Left ventricle myocardium inferior (tissue), 1 donor: ENCODE results near the gene USHBP1. TPM values are rescaled to one million over a fixed set of nuclear protein-coding genes. Genes with fewer than 3 reads are reported as not detected.
A peak's percentile ranks its signal among the peaks of the same experiment; 100 is the strongest.

Source experiments
- DNase-seq: peaks from one replicate; pipeline ENCODE4 v3.0.0-alpha.2; 2020
- H3K27ac ChIP-seq: fragments of 200-600 bp; replicated peaks from 2 replicates; pipeline ENCODE4 v1.8.0; 2021
- H3K27me3 ChIP-seq: fragments of 200-600 bp; 2 replicates; pipeline ENCODE4 v1.8.0; 2021; ENCODE audit warnings: low read depth
- H3K36me3 ChIP-seq: fragments of 200-600 bp; 2 replicates; pipeline ENCODE4 v1.8.0; 2021
- H3K4me1 ChIP-seq: fragments of 200-600 bp; 2 replicates; pipeline ENCODE4 v1.8.0; 2021
- H3K4me3 ChIP-seq: fragments of 200-600 bp; 2 replicates; pipeline ENCODE4 v1.8.0; 2021; ENCODE audit warnings: mild to moderate bottlenecking, moderate library complexity
- H3K9me3 ChIP-seq: fragments of 200-600 bp; replicated peaks from 2 replicates; pipeline ENCODE4 v1.8.0; 2021
- CTCF ChIP-seq: fragments of 200-600 bp; IDR thresholded peaks from 2 replicates; pipeline ENCODE4 v1.8.0; 2021; ENCODE audit warnings: antibody characterized with exemption, mild to moderate bottlenecking, borderline replicate concordance
- intact Hi-C: fragments of 100-400 bp; cut with micrococcal nuclease; formaldehyde crosslinking; loops from one replicate; pipeline ENCODE4 v1.11.0; 2022
- total RNA-seq: library from RNA; stranded (reverse); fragmentation: NEBNext Ultra II Directional; extraction: Animal tissue kit (Norgen Biotek cat#: 25700); gene quantifications from one replicate; pipeline ENCODE4 v1.2.1, GENCODE V29; 2021
- donor health status: DM: no; HTN: yes; CAD: no; lungs with severe emphysema.

Gene USHBP1
- total RNA-seq, 1 donor from 2014 or later: 7.0 TPM

- peaks cover 2% of the 10 kb centered on the region for H3K36me3 ChIP-seq
- intact Hi-C loops: no loop called here
- no peaks in the 10 kb centered on the region for H3K27me3 ChIP-seq
- TF ChIP-seq CTCF: peak; percentile 82
- H3K4me3 ChIP-seq: peak within 1 kb of the TSS; percentile 87
- DNase-seq: peak; percentile 93
- no peaks in the 10 kb centered on the region for H3K9me3 ChIP-seq
- peak within 1 kb of the TSS; percentile 98 for H3K27ac ChIP-seq
- peaks cover 76% of the 10 kb centered on the region for H3K4me1 ChIP-seq
Measured at GRCh38 chr19:17305517-17306284, 41.2 kb upstream of the USHBP1 start, which contains the start of gene MRPL34. Gene MRPL34, plus strand, starts transcription at chr19:17305872. Its CDS starts 21 bp downstream, at chr19:17305893.

- no peak for TF ChIP-seq CTCF
- H3K4me3 ChIP-seq: peak overlapping the region; percentile 87
- peaks cover 7% of the 10 kb centered on the region for H3K36me3 ChIP-seq
- peaks cover 70% of the 10 kb centered on the region for H3K4me1 ChIP-seq
- H3K9me3 ChIP-seq: no peaks in the 10 kb centered on the region
- DNase-seq: no peak
- intact Hi-C loops: no loop called here
- H3K27ac ChIP-seq: peak overlapping the region; percentile 98
- no peaks in the 10 kb centered on the region for H3K27me3 ChIP-seq
Measured at GRCh38 chr19:17305216-17305516, 40.6 kb upstream of the USHBP1 start.

- TF ChIP-seq CTCF: no peak
- H3K36me3 ChIP-seq: peaks cover 7% of the 10 kb centered on the region
- intact Hi-C loops: no loop called here
- peaks cover 65% of the 10 kb centered on the region for H3K4me1 ChIP-seq
- no peaks in the 10 kb centered on the region for H3K9me3 ChIP-seq
- H3K27ac ChIP-seq: peak overlapping the region; percentile 98
- no peaks in the 10 kb centered on the region for H3K27me3 ChIP-seq
- DNase-seq: no peak
- H3K4me3 ChIP-seq: peak overlapping the region; percentile 87
Measured at GRCh38 chr19:17304386-17305215, 40.1 kb upstream of the USHBP1 start.

GRCh38 chr19:17303940-17304267, 39.4 kb upstream of the USHBP1 start:
- Histone ChIP-seq H3K27ac (peak overlapping the region; percentile 98), H3K4me1 (peaks cover 60% of the 10 kb centered on the region), H3K4me3 (peak overlapping the region; percentile 92), H3K9me3 (no peaks in the 10 kb centered on the region), H3K27me3 (no peaks in the 10 kb centered on the region), H3K36me3 (peaks cover 8% of the 10 kb centered on the region)
- no peak for DNase-seq
- no peak for TF ChIP-seq CTCF
- intact Hi-C loops: no loop called here

- Histone ChIP-seq H3K27ac (peak within 1 kb of the TSS; percentile 98), H3K4me3 (peak within 1 kb of the TSS; percentile 92), H3K4me1 (peaks cover 55% of the 10 kb centered on the region), H3K27me3 (no peaks in the 10 kb centered on the region), H3K36me3 (peaks cover 13% of the 10 kb centered on the region), H3K9me3 (peaks cover under 1% of the 10 kb centered on the region)
- peak; percentile 82 for TF ChIP-seq CTCF
- DNase-seq: peak; percentile 96
- intact Hi-C loops: no loop called here
Measured at GRCh38 chr19:17303167-17303939, 38.8 kb upstream of the USHBP1 start, which contains the start of gene ABHD8. Gene ABHD8, minus strand, starts transcription at chr19:17303425. Its CDS starts 1,809 bp downstream, at chr19:17301616.
